ENCODE results near the gene MACO1.

MACO1 gene

GRCh38 chr1:25531082-25531461 is 100.4 kb downstream of the MACO1 start:
- H3K27ac Mint-ChIP-seq: peak overlapping the region; percentile 55
- H3K4me3 Mint-ChIP-seq: no peak overlapping the region
- no peaks in the 10 kb centered on the region for H3K4me1 Mint-ChIP-seq
- H3K9me3 Mint-ChIP-seq: no peaks in the 10 kb centered on the region
- no peaks in the 10 kb centered on the region for H3K36me3 Mint-ChIP-seq
- H3K27me3 Mint-ChIP-seq: no peaks in the 10 kb centered on the region

GRCh38 chr1:25532970-25533369 is 102.3 kb downstream of the MACO1 start:
- H3K4me3 Mint-ChIP-seq: no peak overlapping the region
- no peaks in the 10 kb centered on the region for H3K9me3 Mint-ChIP-seq
- no peaks in the 10 kb centered on the region for H3K27me3 Mint-ChIP-seq
- no peak overlapping the region for H3K27ac Mint-ChIP-seq
- no peaks in the 10 kb centered on the region for H3K36me3 Mint-ChIP-seq
- H3K4me1 Mint-ChIP-seq: peaks cover 4% of the 10 kb centered on the region

GRCh38 chr1:25533775-25534409 is 103.2 kb downstream of the MACO1 start:
- Mint-ChIP-seq H3K4me1 (peaks cover 4% of the 10 kb centered on the region), H3K9me3 (no peaks in the 10 kb centered on the region), H3K4me3 (no peak overlapping the region), H3K27me3 (no peaks in the 10 kb centered on the region), H3K27ac (no peak overlapping the region), H3K36me3 (no peaks in the 10 kb centered on the region)

- no peak overlapping the region for H3K27ac Mint-ChIP-seq
- H3K9me3 Mint-ChIP-seq: no peaks in the 10 kb centered on the region
- H3K4me3 Mint-ChIP-seq: no peak overlapping the region
- no peaks in the 10 kb centered on the region for H3K27me3 Mint-ChIP-seq
- H3K36me3 Mint-ChIP-seq: no peaks in the 10 kb centered on the region
- peaks cover 4% of the 10 kb centered on the region for H3K4me1 Mint-ChIP-seq
These were observed 103.7 kb downstream of the MACO1 start for GRCh38 chr1:25534410-25534788.

- Mint-ChIP-seq H3K27me3 (no peaks in the 10 kb centered on the region), H3K9me3 (no peaks in the 10 kb centered on the region), H3K27ac (peak overlapping the region; percentile 47), H3K4me3 (no peak overlapping the region), H3K4me1 (peaks cover 4% of the 10 kb centered on the region), H3K36me3 (no peaks in the 10 kb centered on the region)
These were observed 105.4 kb downstream of the MACO1 start for GRCh38 chr1:25536124-25536523.

GRCh38 chr1:25537153-25537831 is 106.6 kb downstream of the MACO1 start:
- Mint-ChIP-seq H3K4me1 (peaks cover 4% of the 10 kb centered on the region), H3K4me3 (no peak overlapping the region), H3K27ac (no peak overlapping the region), H3K27me3 (no peaks in the 10 kb centered on the region), H3K9me3 (no peaks in the 10 kb centered on the region), H3K36me3 (no peaks in the 10 kb centered on the region)

- Mint-ChIP-seq H3K27ac (no peak overlapping the region), H3K4me1 (peaks cover 8% of the 10 kb centered on the region), H3K9me3 (no peaks in the 10 kb centered on the region), H3K36me3 (no peaks in the 10 kb centered on the region), H3K4me3 (no peak overlapping the region), H3K27me3 (no peaks in the 10 kb centered on the region)
These were observed 107.6 kb downstream of the MACO1 start for GRCh38 chr1:25538191-25538767.

GRCh38 chr1:25540750-25541342 is 110.1 kb downstream of the MACO1 start:
- Mint-ChIP-seq H3K4me3 (no peak overlapping the region), H3K9me3 (no peaks in the 10 kb centered on the region), H3K27me3 (no peaks in the 10 kb centered on the region), H3K4me1 (peaks cover 23% of the 10 kb centered on the region), H3K27ac (no peak overlapping the region), H3K36me3 (no peaks in the 10 kb centered on the region)

GRCh38 chr1:25541425-25541824 is 110.7 kb downstream of the MACO1 start:
- Mint-ChIP-seq H3K4me1 (peaks cover 28% of the 10 kb centered on the region), H3K36me3 (no peaks in the 10 kb centered on the region), H3K9me3 (no peaks in the 10 kb centered on the region), H3K4me3 (no peak overlapping the region), H3K27me3 (no peaks in the 10 kb centered on the region), H3K27ac (no peak overlapping the region)

GRCh38 chr1:25541889-25542658 is 111.4 kb downstream of the MACO1 start:
- no peaks in the 10 kb centered on the region for H3K36me3 Mint-ChIP-seq
- no peaks in the 10 kb centered on the region for H3K27me3 Mint-ChIP-seq
- peaks cover 35% of the 10 kb centered on the region for H3K4me1 Mint-ChIP-seq
- no peak overlapping the region for H3K27ac Mint-ChIP-seq
- peak overlapping the region; percentile 61 for H3K4me3 Mint-ChIP-seq
- H3K9me3 Mint-ChIP-seq: no peaks in the 10 kb centered on the region

- Mint-ChIP-seq H3K27ac (peak overlapping the region; percentile 68), H3K36me3 (no peaks in the 10 kb centered on the region), H3K27me3 (no peaks in the 10 kb centered on the region), H3K4me3 (peak overlapping the region; percentile 61), H3K4me1 (peaks cover 38% of the 10 kb centered on the region), H3K9me3 (no peaks in the 10 kb centered on the region)
These were observed 112.3 kb downstream of the MACO1 start for GRCh38 chr1:25543005-25543424.

- Mint-ChIP-seq H3K27ac (peak within 1 kb of the TSS; percentile 90), H3K4me1 (peaks cover 42% of the 10 kb centered on the region), H3K36me3 (no peaks in the 10 kb centered on the region)
These were observed 112.9 kb downstream of the MACO1 start, which contains the start of gene LDLRAP1 for GRCh38 chr1:25543425-25544242. Gene LDLRAP1 (plus strand): TSS chr1:25543606. CDS start chr1:25543699, 93 bp downstream.

GRCh38 chr1:25544243-25544764 is 113.6 kb downstream of the MACO1 start:
- Mint-ChIP-seq H3K27me3 (no peaks in the 10 kb centered on the region), H3K4me1 (peaks cover 48% of the 10 kb centered on the region), H3K27ac (peak overlapping the region; percentile 90)

More at GRCh38 chr1:25543425-25544242, 112.9 kb downstream of the MACO1 start, which contains the start of gene LDLRAP1:
- Mint-ChIP-seq H3K4me3 (peak within 1 kb of the TSS; percentile 89), H3K9me3 (no peaks in the 10 kb centered on the region), H3K27me3 (no peaks in the 10 kb centered on the region)

GRCh38 chr1:25544819-25545218 is 114.1 kb downstream of the MACO1 start:
- H3K4me1 Mint-ChIP-seq: peaks cover 54% of the 10 kb centered on the region
- no peaks in the 10 kb centered on the region for H3K36me3 Mint-ChIP-seq
- H3K27ac Mint-ChIP-seq: peak overlapping the region; percentile 90
- no peaks in the 10 kb centered on the region for H3K9me3 Mint-ChIP-seq
- peak overlapping the region; percentile 89 for H3K4me3 Mint-ChIP-seq
- no peaks in the 10 kb centered on the region for H3K27me3 Mint-ChIP-seq

More at GRCh38 chr1:25544243-25544764, 113.6 kb downstream of the MACO1 start:
- H3K36me3 Mint-ChIP-seq: no peaks in the 10 kb centered on the region
- H3K9me3 Mint-ChIP-seq: no peaks in the 10 kb centered on the region
- peak overlapping the region; percentile 89 for H3K4me3 Mint-ChIP-seq

Data from activated naive CD4-positive, alpha-beta T cell treated with anti-CD3 and anti-CD28 coated beads, Interleukin-2, amount 50 U/mL, for 24 hours (primary cell).